Measurements from ENCODE around the gene ATPAF1. TPM values are rescaled to one million over a fixed set of nuclear protein-coding genes. Genes with fewer than 3 reads are reported as not detected.

Gene ATPAF1
- total RNA-seq, 2 donors from 2014 or later: 34.1 to 40.9 TPM

- ATAC-seq (no peak), DNase-seq (ENCODE audit: low spot score) (no peak)
- H3K27ac Mint-ChIP-seq: no peak overlapping the region
- no peak overlapping the region for H3K4me3 Mint-ChIP-seq
- H3K27me3 Mint-ChIP-seq: no peaks in the 10 kb centered on the region
- peaks cover 42% of the 10 kb centered on the region for H3K36me3 Mint-ChIP-seq
- H3K9me3 Mint-ChIP-seq: no peaks in the 10 kb centered on the region
- H3K4me1 Mint-ChIP-seq (ENCODE audit: low read depth in 2 of 2): peaks cover 0 to 8% of the 10 kb centered on the region in 2 donors
Measured at GRCh38 chr1:46689897-46690296, 21.7 kb upstream of the ATPAF1 start.

GRCh38 chr1:46689356-46689755 is 21.2 kb upstream of the ATPAF1 start:
- Mint-ChIP-seq H3K4me1 (ENCODE audit: low read depth in 2 of 2) (peaks cover 0 to 8% of the 10 kb centered on the region in 2 donors), H3K27me3 (no peaks in the 10 kb centered on the region), H3K4me3 (no peak overlapping the region), H3K9me3 (no peaks in the 10 kb centered on the region), H3K27ac (no peak overlapping the region), H3K36me3 (peaks cover 47% of the 10 kb centered on the region)
- no peak for ATAC-seq
- no peak for DNase-seq (ENCODE audit: low spot score)

- no peaks in the 10 kb centered on the region for H3K9me3 Mint-ChIP-seq
- no peaks in the 10 kb centered on the region for H3K27me3 Mint-ChIP-seq
- no peak overlapping the region for H3K4me3 Mint-ChIP-seq
- peaks cover 48% of the 10 kb centered on the region for H3K36me3 Mint-ChIP-seq
- peaks cover 0 to 8% of the 10 kb centered on the region in 2 donors for H3K4me1 Mint-ChIP-seq (ENCODE audit: low read depth in 2 of 2)
- H3K27ac Mint-ChIP-seq: no peak overlapping the region
- DNase-seq (ENCODE audit: low spot score) (no peak), ATAC-seq (no peak)
Measured at GRCh38 chr1:46687921-46688509, 19.9 kb upstream of the ATPAF1 start.

GRCh38 chr1:46687093-46687659 is 19.0 kb upstream of the ATPAF1 start:
- no peaks in the 10 kb centered on the region for H3K27me3 Mint-ChIP-seq
- H3K4me1 Mint-ChIP-seq (ENCODE audit: low read depth in 2 of 2): peaks cover 0 to 8% of the 10 kb centered on the region in 2 donors
- peaks cover 50% of the 10 kb centered on the region for H3K36me3 Mint-ChIP-seq
- ATAC-seq: no peak
- peak overlapping the region in 1 of 2 donors; percentile 7 for H3K27ac Mint-ChIP-seq
- DNase-seq (ENCODE audit: low spot score): no peak
- H3K9me3 Mint-ChIP-seq: no peaks in the 10 kb centered on the region
- no peak overlapping the region for H3K4me3 Mint-ChIP-seq

- no peaks in the 10 kb centered on the region for H3K9me3 Mint-ChIP-seq
- DNase-seq (ENCODE audit: low spot score) (no peak), ATAC-seq (no peak)
- H3K36me3 Mint-ChIP-seq: peaks cover 50% of the 10 kb centered on the region
- peaks cover 0 to 8% of the 10 kb centered on the region in 2 donors for H3K4me1 Mint-ChIP-seq (ENCODE audit: low read depth in 2 of 2)
- H3K27ac Mint-ChIP-seq: no peak overlapping the region
- H3K4me3 Mint-ChIP-seq: no peak overlapping the region
- H3K27me3 Mint-ChIP-seq: no peaks in the 10 kb centered on the region
Measured at GRCh38 chr1:46686255-46686654, 18.1 kb upstream of the ATPAF1 start.

- H3K9me3 Mint-ChIP-seq: no peaks in the 10 kb centered on the region
- H3K4me3 Mint-ChIP-seq: no peak overlapping the region
- no peak for DNase-seq (ENCODE audit: low spot score)
- no peak overlapping the region for H3K27ac Mint-ChIP-seq
- peaks cover 0 to 8% of the 10 kb centered on the region in 2 donors for H3K4me1 Mint-ChIP-seq (ENCODE audit: low read depth in 2 of 2)
- peaks cover 55% of the 10 kb centered on the region for H3K36me3 Mint-ChIP-seq
- no peaks in the 10 kb centered on the region for H3K27me3 Mint-ChIP-seq
- no peak for ATAC-seq
Measured at GRCh38 chr1:46684670-46685069, 16.5 kb upstream of the ATPAF1 start.

GRCh38 chr1:46682064-46682463 is 13.9 kb upstream of the ATPAF1 start:
- Mint-ChIP-seq H3K27ac (no peak overlapping the region), H3K27me3 (no peaks in the 10 kb centered on the region), H3K4me1 (ENCODE audit: low read depth in 2 of 2) (peaks cover 3 to 4% of the 10 kb centered on the region in 2 donors), H3K9me3 (no peaks in the 10 kb centered on the region), H3K4me3 (no peak overlapping the region), H3K36me3 (peaks cover 47% of the 10 kb centered on the region)
- ATAC-seq (no peak), DNase-seq (ENCODE audit: low spot score) (no peak)

- peaks cover 42% of the 10 kb centered on the region for H3K36me3 Mint-ChIP-seq
Measured at GRCh38 chr1:46681333-46682034, 13.3 kb upstream of the ATPAF1 start.

GRCh38 chr1:46679789-46680573 is 11.8 kb upstream of the ATPAF1 start:
- ATAC-seq: no peak
- no peaks in the 10 kb centered on the region for H3K9me3 Mint-ChIP-seq
- H3K27me3 Mint-ChIP-seq: no peaks in the 10 kb centered on the region
- peaks cover 14 to 22% of the 10 kb centered on the region in 2 donors for H3K4me1 Mint-ChIP-seq (ENCODE audit: low read depth in 2 of 2)
- peaks cover 39% of the 10 kb centered on the region for H3K36me3 Mint-ChIP-seq
- no peak overlapping the region for H3K4me3 Mint-ChIP-seq
- no peak for DNase-seq (ENCODE audit: low spot score)
- H3K27ac Mint-ChIP-seq: peak overlapping the region in 1 of 2 donors; percentile 24

More at GRCh38 chr1:46681333-46682034, 13.3 kb upstream of the ATPAF1 start:
- Mint-ChIP-seq H3K4me3 (no peak overlapping the region), H3K27me3 (no peaks in the 10 kb centered on the region), H3K27ac (no peak overlapping the region), H3K9me3 (no peaks in the 10 kb centered on the region), H3K4me1 (ENCODE audit: low read depth in 2 of 2) (peaks cover 3 to 9% of the 10 kb centered on the region in 2 donors)
- ATAC-seq: no peak
- DNase-seq (ENCODE audit: low spot score): no peak

GRCh38 chr1:46677339-46677738 is 9.2 kb upstream of the ATPAF1 start:
- H3K9me3 Mint-ChIP-seq: no peaks in the 10 kb centered on the region
- H3K27me3 Mint-ChIP-seq: no peaks in the 10 kb centered on the region
- no peak overlapping the region for H3K4me3 Mint-ChIP-seq
- H3K27ac Mint-ChIP-seq: peak overlapping the region; percentile 77 to 93
- H3K4me1 Mint-ChIP-seq (ENCODE audit: low read depth in 2 of 2): peaks cover 14 to 22% of the 10 kb centered on the region in 2 donors
- H3K36me3 Mint-ChIP-seq: peaks cover 31% of the 10 kb centered on the region
- ATAC-seq (no peak), DNase-seq (ENCODE audit: low spot score) (no peak)

- peaks cover 14 to 22% of the 10 kb centered on the region in 2 donors for H3K4me1 Mint-ChIP-seq (ENCODE audit: low read depth in 2 of 2)
- H3K4me3 Mint-ChIP-seq: no peak overlapping the region
- peaks cover 23% of the 10 kb centered on the region for H3K36me3 Mint-ChIP-seq
- DNase-seq (ENCODE audit: low spot score): no peak
- H3K27me3 Mint-ChIP-seq: no peaks in the 10 kb centered on the region
- ATAC-seq: no peak
- H3K27ac Mint-ChIP-seq: peak overlapping the region; percentile 77 to 93
- H3K9me3 Mint-ChIP-seq: no peaks in the 10 kb centered on the region
Measured at GRCh38 chr1:46676531-46676930, 8.4 kb upstream of the ATPAF1 start.

GRCh38 chr1:46675549-46676314 is 7.6 kb upstream of the ATPAF1 start:
- H3K27ac Mint-ChIP-seq: peak overlapping the region; percentile 77 to 93
- H3K9me3 Mint-ChIP-seq: no peaks in the 10 kb centered on the region
- H3K36me3 Mint-ChIP-seq: peaks cover 18% of the 10 kb centered on the region

GRCh38 chr1:46673749-46674182 is 5.6 kb upstream of the ATPAF1 start:
- Mint-ChIP-seq H3K27me3 (no peaks in the 10 kb centered on the region), H3K27ac (no peak overlapping the region), H3K4me3 (no peak overlapping the region), H3K4me1 (ENCODE audit: low read depth in 2 of 2) (peaks cover 14 to 22% of the 10 kb centered on the region in 2 donors), H3K9me3 (no peaks in the 10 kb centered on the region), H3K36me3 (peaks cover 6% of the 10 kb centered on the region)
- ATAC-seq (no peak), DNase-seq (ENCODE audit: low spot score) (no peak)

More at GRCh38 chr1:46675549-46676314, 7.6 kb upstream of the ATPAF1 start:
- DNase-seq (ENCODE audit: low spot score) (no peak), ATAC-seq (peak; percentile 58 to 65)
- Mint-ChIP-seq H3K4me1 (ENCODE audit: low read depth in 2 of 2) (peaks cover 14 to 22% of the 10 kb centered on the region in 2 donors), H3K27me3 (no peaks in the 10 kb centered on the region), H3K4me3 (peak overlapping the region; percentile 46)
